ENCODE data around the gene C8A. TPM values are rescaled to one million over a fixed set of nuclear protein-coding genes. Genes with fewer than 3 reads are reported as not detected.

The C8A gene
- total RNA-seq, 1 donor from 2014 or later = not detected

DNA sequence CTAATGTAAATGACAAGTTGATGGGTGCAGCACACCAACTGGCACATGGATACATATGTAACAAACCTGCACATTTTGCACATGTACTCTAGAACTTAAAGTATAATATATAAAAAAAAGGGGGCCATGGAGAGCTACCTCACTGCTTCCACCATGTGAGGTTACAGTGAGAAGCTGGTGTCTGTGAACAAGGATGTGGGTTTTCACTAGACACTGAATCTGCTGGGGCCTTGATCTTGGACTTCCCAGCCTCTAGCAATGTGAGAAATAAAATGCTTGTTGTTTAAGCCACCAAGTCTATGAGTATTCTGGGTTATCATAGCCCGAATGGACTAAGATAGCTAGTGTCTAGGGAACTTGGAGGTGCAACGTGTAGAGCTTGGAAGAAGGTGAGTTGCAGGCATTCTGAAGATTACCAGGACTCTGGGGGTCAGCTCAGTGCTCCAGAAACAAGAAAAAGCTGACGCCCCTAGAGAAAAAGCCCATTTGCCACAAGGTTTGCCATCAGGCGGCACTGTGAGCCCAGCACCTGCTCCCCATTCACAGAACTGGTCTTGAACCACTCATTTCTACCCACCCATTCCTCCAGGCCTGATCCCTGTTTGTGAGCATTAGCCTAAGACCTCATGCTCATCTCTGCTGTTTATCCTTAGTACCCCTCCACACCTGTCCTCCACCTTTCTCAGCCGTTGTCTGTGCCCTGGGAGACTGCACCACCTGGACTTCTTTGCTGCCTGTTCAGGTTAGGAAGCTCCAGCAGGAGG, 20.3 kb upstream of the C8A start:
- DNase-seq (no peak), ATAC-seq (no peak)
- intact Hi-C loops (cut with micrococcal nuclease) = loop anchor here (10.0 kb wide), 1 partner anchor 1330 kb away; no protein-coding TSS in a partner anchor

DNA sequence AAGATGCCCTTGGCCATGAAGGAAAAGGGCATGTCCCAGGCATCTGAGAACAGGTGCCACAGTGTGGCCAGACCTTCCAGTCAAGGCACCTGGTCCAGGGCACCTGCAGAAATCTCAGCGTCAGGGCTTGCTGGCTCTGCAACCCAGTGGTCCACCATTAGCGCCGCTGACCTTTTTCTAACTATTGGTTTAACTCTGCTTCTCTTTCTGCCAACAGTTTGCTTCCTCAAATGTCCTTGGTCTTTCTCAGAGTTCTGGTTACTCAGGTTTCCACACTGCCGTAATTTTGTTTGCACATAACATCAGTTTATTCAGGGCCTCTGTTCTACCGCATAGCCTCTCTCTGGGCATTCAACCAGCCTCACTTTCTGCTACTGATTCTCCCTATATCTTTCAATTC, 18.9 kb upstream of the C8A start:
- DNase-seq = no peak
- ATAC-seq = no peak
- intact Hi-C loops (cut with micrococcal nuclease) = loop anchor here (10.0 kb wide), 1 partner anchor 1329 kb away; no protein-coding TSS in a partner anchor

DNA sequence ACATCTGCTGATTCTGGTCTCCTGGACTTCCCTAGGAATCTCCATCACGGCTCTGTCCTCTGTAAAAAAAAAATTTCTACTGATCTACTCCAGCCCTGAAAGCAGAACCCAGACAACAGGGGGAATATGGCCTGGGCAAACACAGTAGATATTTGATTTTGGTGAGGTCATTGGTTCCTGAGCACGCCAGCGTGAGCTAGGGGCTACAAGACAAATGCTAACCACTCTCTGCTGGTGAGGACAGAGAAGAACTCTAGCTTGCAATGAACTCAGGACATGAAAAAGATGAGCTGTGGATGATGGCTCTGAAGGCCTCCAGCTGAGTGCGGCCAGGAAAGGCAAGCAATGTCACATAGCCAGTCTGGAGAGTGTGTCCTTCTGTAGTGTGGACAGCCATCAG, 18.2 kb upstream of the C8A start:
- ATAC-seq = no peak
- no peak for DNase-seq
- intact Hi-C loops (cut with micrococcal nuclease) = loop anchor here (10.0 kb wide), 1 partner anchor 1328 kb away; no protein-coding TSS in a partner anchor

DNA sequence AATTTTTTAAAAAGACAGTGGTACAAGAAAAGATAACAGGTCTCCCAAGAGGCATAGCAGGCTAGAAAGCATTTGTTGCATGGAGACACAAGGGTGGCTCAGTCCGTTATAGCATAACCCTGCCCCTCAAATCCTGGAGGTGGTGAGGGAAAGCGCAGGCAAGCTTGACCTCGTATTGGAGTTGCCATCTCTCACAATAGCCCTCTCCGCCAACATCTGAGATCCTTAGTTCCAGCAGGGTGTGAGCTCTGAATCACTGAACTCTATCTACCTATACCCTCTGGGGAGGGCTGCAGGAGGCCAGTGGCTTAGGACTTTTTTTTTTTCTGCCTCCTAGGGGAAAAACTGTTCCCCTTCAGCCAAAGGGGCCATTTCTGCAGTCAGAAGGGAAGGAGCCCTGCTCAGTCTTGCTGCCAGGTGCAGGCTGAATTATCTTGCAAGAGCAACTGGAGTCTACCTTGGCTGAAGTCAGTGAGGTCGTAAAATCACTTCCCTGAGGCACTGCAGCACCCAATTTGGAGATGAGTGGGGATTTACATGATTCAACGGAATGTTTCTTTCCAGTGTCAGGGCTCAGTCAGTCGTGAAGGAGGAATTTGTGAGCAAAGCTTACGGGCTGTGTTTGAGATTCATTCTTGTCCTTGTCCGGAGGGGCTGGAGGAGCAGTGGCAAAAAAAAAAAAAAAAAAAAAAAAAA, 17.2 kb upstream of the C8A start:
- intact Hi-C loops (cut with micrococcal nuclease) = loop anchor here (10.0 kb wide), 1 partner anchor 1327 kb away; no protein-coding TSS in a partner anchor
- DNase-seq = no peak

DNA sequence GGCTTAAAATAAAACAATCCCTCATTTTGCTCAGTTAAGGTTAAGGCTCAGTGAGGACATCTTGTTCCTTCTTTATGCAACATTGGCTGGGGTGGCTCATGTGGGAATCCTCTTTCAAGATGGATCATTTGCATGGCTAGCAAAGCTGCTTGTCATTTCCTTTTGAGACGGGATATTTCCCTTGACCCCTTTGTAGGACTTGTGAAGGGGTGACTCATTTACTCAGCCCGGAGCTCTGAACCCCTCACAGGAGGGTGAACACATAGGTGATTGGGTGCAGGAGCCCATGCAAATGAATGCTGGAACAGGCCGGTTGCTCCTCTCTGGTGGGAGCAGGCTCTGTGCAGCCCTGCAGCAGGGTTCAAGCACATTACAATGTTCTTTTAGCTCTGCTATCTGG, 15.8 kb upstream of the C8A start:
- ATAC-seq (no peak), DNase-seq (no peak)
- intact Hi-C loops (cut with micrococcal nuclease) = loop anchor here (10.0 kb wide), 1 partner anchor 1326 kb away; no protein-coding TSS in a partner anchor

More for the DNA sequence above, 17.2 kb upstream of the C8A start:
- ATAC-seq = no peak

DNA sequence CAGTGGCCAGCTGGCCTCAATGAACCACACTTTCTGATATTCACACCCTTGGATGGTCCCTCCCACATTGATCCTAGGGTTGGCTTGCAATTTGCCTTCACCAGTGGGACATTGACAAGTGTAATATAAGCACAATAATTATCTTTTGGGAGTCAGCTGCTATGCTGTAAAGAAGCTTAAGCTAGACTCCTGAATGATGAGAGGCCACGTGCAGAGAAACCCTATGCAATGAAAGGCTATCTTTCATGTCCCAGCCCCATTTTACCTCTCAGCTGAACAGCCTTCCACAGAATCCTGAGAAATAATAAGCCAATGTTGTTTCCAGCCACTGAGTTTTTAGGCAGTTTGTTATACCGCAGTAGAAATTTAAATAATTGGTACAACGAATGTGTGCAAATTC, 11.1 kb upstream of the C8A start:
- ATAC-seq = no peak

DNA sequence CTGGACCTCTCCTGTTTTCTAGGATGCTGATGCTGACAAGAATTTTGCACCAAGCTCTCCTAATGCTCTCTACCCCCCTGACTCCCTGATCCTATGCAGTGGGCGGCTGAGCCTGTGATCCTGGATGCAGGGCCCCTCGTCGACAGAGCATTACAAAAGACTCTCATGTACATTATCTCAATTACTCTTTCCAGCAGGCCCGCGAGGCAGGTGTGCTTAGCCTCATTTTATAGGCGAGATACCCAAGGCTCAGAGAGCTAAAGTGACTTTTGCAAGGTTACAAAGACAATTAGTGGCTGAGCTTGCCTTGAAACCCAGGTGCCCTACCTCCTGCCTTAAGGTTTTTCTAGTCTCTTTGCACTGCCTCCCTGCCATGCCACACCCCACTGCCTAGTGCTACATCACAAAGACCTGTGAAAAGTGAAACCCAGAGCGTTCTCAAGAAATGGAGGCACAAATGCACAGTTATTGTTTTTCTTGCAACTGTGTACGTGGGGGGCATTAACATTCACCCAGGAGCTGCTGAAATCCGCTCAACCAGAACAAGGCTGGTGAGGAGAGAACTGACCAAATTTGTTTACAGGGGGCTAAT, 10.0 kb upstream of the C8A start:
- DNase-seq (no peak), ATAC-seq (no peak)
- intact Hi-C loops (cut with micrococcal nuclease) = no loop called here

More for the DNA sequence above, 11.1 kb upstream of the C8A start:
- intact Hi-C loops (cut with micrococcal nuclease) = no loop called here
- no peak for DNase-seq

DNA sequence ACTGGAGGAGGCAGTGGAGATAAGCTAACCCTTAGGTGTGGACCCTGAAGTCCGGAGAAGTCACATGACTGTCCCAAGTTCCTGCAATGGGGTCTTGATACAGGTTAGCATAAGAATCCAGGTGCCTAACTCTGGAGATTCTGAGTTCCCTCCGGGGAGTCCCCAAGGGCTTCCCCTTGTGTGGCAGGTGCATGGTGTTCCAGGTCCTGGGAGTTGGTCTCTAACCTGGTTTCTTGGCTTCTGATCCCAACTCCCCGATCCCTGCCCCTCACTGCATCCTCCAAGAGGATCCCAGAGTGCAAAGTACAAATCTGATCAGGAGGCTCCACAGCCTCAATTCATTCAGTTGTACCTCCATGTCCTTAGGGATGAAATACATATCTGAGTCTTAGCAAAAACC, 9.3 kb upstream of the C8A start:
- DNase-seq (no peak), ATAC-seq (no peak)
- intact Hi-C loops (cut with micrococcal nuclease) = no loop called here

DNA sequence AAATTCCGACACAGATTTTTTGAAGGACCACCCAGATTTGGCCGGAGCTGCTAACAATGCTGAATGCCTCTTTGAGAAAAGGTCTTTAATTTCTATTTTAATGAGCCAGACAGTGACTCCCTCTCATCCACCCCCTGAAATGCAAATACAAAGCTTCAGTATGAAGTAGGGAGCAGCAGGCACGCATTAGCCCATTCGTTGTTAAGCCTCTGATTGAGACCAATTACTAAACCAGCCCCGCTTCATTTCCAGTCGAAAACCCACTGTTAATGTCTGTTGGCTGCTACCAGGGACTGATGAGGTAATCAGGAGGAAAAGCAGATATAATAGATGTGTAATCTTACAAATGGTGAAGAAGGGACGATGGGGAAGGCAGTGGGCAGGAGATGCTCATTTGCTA, 4.8 kb upstream of the C8A start:
- intact Hi-C loops (cut with micrococcal nuclease) = no loop called here

DNA sequence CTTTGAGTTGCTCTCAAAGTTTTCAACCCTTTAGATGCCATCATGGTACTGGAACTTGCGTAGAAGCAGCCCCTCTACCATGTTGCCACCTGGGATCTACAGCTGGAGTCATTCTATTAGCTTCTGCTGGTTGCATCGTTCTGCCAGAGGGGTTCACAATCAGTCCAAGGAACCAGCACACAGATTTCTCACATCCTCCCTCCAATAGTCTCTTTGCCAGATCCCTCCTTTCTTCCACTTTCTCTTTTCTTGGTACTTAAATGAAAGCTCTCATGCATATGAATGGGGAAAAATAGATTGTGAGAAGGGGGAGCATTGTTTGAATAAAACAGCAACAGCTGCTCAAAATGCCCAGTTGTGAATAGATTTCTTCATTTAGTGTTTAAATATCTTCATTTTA, 4.2 kb upstream of the C8A start:
- intact Hi-C loops (cut with micrococcal nuclease) = no loop called here
- DNase-seq = no peak
- no peak for ATAC-seq

More for the DNA sequence above, 4.8 kb upstream of the C8A start:
- no peak for ATAC-seq
- DNase-seq = no peak

DNA sequence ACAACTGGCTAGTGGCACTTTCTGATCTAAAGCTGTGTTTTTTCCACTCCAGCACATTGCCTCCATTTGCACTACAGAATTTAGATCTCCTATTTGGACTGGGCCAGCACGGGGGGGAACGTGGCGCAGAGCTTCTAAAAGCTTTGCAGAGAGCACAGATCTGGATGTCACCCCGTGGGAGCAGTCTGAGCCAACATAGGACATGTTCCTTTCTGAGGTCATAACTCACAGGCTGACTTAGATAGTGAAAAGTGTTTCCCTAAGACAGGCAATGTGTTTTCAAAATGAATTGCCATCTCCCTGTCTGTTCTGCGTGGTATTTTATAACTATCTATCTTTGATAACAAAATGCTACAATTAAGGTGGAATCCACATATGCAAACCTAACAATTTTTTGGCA, 3.7 kb upstream of the C8A start:
- intact Hi-C loops (cut with micrococcal nuclease) = no loop called here
- DNase-seq = no peak
- ATAC-seq = no peak

DNA sequence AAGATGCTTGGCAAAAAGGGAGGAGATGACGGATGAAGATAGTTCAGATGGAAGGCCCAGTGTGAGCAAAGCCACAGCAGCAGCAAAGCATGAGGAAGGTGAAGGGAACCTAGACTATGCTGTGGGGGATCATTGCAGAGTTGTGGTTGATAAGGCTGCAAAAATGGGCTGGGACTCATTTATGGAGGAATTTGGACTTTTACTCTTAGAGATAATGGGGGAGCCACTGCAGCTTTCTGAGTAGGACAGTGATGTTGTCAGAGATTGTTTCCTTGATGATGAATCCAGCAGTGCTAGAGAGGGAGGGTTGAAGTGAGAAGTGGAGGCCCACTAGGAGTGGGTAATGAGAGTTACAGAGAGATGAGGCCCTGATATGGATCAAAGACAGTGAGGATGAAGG, 2.1 kb upstream of the C8A start:
- intact Hi-C loops (cut with micrococcal nuclease) = no loop called here

DNA sequence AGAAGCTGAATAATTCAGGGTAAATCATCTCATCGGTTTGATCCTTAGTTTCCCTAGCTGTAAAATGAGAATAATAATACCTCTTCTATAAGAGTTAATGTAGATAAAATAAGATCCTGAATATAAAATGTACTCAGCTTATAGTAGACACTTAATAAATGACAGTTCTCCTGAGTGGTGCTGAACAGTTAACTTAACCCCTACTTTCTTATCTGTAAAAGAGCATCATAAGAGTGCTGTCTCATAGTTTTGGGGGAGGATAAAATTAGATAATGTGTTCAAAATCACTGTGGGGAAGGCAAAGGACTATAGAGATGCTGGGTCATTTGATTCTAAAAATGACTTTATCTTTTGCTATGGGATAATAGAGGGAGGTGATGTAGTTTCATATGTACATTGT, 593 bp downstream of the C8A start:
- ATAC-seq = no peak
- DNase-seq = no peak
- intact Hi-C loops (cut with micrococcal nuclease) = no loop called here

More for the DNA sequence above, 2.1 kb upstream of the C8A start:
- no peak for DNase-seq
- ATAC-seq = no peak

DNA sequence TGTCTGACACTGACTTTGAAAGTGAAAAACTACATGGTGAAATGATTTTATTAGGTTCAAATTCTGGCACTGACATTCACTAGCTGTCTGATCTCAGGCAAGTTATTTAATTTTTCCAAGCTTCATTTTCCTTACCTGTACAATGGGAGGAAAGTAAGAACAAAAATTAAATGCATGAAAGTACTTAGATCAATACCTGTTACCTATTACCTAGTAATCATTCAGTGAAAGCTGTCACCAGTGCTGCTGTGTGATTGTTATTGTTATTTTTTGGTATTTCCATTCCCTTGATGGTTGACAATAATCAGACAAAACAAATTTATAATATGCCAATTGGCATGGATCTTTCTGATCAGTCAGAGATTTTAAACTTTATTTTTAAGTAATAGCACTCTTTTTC, 1.6 kb downstream of the C8A start:
- no peak for DNase-seq
- ATAC-seq = no peak
- intact Hi-C loops (cut with micrococcal nuclease) = no loop called here

DNA sequence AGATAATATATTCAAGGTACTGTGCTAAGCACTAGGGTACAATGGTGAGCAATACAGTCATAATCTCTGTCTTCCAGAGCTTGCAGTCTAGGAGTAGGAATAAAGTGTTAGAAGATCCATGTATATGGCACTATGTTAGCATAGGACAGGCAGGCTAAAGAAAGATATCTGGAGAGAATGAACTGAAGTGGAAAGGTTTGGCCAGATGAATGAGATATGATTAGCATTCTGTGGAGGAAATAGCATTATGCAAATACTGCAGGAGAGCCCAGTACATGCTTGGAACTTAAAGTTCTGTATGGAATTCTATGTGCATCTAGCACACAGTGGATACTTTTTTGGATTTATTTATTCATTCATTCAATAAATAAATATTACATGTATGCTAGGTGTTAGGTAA, 4.7 kb downstream of the C8A start:
- no peak for ATAC-seq
- intact Hi-C loops (cut with micrococcal nuclease) = no loop called here
- DNase-seq = no peak

DNA sequence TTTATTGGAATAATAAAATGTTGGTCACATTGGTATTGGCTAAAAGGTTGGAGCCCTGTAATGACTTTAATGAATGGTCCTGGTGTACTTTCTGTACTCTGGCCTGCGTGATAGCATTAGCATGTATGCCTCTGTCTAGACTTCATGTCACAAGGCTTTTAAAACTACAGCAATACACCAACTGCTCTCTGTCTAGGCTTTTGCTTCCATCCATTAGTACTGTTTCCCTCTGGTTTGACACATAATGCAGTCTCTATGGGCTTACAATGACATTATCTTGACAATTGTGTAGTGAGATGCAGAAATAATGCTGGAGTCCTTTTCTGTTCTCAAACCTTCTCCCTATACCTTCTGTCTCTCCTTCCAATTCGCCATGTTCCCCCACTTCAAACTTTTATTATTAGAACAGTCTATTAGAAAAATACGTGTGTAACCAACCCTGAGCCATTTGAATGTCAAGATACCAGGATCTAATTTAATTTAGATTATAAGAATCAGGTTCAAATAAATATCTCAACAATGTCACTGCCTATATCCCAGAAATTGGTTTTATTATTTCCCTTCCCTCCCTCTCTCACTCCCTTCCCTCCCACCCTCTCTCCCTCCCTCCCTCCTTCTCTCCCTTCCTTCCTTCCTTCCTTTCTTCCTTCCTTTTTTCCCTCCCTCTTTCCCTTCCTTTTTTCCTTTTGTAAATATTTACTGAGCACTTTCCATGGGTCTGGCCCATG, 8.8 kb downstream of the C8A start:
- DNase-seq (no peak), ATAC-seq (no peak)
- intact Hi-C loops (cut with micrococcal nuclease) = no loop called here

DNA sequence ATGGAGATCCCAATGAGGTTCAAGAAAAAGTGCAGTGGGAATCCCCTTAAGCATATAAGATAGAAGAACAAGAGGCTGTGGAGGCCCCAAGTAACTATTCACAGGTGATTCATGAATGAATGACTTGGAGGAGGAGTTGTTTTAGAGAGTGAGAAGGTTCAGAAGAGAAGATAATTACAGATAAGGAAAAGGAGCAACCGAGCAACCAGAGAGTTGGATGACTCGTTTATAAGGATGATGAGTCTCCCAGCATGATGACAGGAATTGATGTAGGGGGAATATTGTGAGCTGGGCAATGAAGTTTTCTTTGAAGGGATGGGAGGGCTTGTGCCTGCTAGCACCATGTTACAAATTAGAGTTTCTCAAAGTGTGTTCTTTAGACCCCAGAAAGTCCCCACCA, 9.8 kb downstream of the C8A start:
- ATAC-seq = no peak
- intact Hi-C loops (cut with micrococcal nuclease) = no loop called here
- DNase-seq = no peak

DNA sequence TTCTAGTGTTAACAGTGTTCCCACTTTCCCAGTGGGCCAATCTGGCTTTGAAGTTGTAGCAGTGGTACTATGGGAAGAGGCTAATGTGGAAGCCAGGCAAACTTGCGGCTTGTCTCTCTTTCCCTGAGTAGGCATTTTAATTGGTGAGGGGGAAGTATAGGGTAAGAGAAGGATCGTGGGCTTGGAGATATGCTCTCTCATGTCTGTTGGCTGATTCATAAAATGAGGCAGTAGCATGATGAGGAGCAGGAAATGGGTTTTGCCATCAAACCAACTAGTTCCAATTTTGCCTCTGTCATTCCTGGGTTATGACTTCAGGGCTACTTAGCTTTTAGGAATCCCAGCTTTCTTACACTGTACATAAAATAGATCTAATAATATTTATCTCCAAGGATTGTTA, 12.1 kb downstream of the C8A start:
- intact Hi-C loops (cut with micrococcal nuclease) = no loop called here
- DNase-seq = no peak
- no peak for ATAC-seq

DNA sequence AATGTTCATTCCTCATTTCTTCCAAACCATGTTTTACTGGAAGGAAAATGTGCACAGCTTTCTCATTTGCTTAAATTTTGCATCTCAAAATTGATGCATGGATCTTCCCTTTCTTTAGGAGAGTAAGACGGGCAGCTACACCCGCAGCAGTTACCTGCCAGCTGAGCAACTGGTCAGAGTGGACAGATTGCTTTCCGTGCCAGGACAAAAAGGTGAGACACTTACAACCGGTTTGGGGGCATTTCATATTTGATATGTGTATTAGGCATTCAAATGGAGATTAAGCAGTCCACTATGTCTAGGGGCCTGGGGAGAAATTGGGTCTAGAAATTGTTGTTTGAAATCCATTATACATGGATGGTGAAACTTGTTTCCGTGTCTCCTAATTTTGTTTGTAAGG, 12.9 kb downstream of the C8A start:
- intact Hi-C loops (cut with micrococcal nuclease) = no loop called here
- DNase-seq (no peak), ATAC-seq (no peak)

DNA sequence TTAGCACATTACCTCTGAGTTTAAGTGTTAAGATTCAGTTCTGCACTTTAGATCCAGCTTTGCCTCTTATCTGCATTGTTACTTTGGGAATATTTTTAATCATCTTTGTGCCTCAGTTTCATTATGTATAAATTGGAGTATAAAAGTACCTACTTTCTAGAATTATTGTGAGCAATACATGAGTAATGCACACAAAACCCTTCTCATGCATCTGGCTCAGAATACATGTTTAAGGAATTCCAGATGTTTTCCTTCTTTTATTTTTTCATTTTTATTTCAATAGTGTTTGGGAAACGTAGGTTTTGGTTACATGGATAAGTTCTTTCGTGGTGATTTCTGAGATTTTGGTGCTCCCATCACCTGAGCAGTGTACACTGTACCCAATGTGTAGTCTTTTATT, 14.2 kb downstream of the C8A start:
- DNase-seq = no peak
- no peak for ATAC-seq
- intact Hi-C loops (cut with micrococcal nuclease) = no loop called here

Measured in left ventricle myocardium superior (tissue), 1 donor.